ENCODE measurements around the gene MACROD1. TPM values are rescaled to one million over a fixed set of nuclear protein-coding genes. Genes with fewer than 3 reads are reported as not detected.

The MACROD1 gene
- total and polyA plus RNA-seq, 7 donors, result 147 to 281 (median 180) TPM

GRCh38 chr11:64089027-64089360 lies 76.9 kb downstream of the MACROD1 start:
- Histone ChIP-seq H3K4me3 (no peak overlapping the region), H3K4me1 (peaks cover 57% of the 10 kb centered on the region), H3K36me3 (ENCODE audit: insufficient read depth in 1 of 2, low read depth in 1 of 2) (no peaks in the 10 kb centered on the region), H3K27ac (no peak overlapping the region), H3K9me3 (no peaks in the 10 kb centered on the region), H3K27me3 (ENCODE audit: insufficient read depth in 3 of 3, low read length in 2 of 3) (no peaks in the 10 kb centered on the region)
- intact Hi-C loops (cut with DNase I), result no loop called here
- WGBS, 3 donors, result 76 to 85% (median 84%) methylated on average over 15 of the region's 15 CpGs
- TF ChIP-seq CTCF (IDR thresholded peaks at IDR 0.05), result no peak
- ATAC-seq, result no peak
- no peak for DNase-seq

DNA sequence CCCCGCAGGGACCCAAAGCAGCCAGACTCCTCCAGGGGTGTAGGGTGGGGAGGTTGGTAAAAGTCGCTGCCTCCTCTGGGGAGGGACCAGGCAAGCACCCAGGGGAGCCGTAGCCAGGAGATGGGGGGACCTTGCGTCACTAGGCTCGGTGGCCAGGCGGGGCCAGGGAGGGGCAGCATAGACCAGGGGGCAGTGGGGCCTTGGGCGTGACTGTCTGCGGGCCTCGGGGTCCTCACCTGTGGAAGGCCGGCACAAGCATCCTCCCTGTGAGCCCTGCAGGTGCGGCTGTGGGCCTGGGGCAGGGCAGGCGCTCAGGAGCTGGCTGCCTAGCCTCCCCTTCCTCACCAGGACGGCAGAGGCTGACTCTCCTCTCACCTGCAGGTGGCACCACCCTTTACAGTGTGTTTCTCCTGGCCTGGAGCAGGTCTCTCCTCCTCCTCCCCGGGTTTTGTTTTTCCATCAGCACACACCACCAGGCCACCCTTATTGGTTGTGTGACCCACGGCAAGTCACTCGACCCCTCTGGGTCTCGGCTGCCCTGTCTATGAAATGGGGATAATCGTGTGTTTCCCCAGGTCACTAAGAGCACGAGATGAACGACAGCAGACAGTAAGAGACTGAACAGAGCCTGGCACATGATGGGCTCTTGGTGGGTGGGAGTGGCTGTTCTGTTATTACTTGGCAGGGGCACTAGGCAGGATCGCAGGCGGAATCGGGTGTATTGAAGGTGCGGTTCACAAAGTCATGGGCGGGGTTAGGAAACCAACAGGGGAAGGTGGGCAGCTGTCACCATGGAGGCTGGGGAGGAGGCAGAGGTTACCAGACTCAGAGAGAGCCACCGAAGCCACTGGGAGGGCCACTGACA lies 77.5 kb downstream of the MACROD1 start:
- Histone ChIP-seq H3K4me1 (peaks cover 57% of the 10 kb centered on the region), H3K36me3 (ENCODE audit: insufficient read depth in 1 of 2, low read depth in 1 of 2) (no peaks in the 10 kb centered on the region), H3K27ac (no peak overlapping the region), H3K9me3 (no peaks in the 10 kb centered on the region), H3K27me3 (ENCODE audit: insufficient read depth in 3 of 3, low read length in 2 of 3) (no peaks in the 10 kb centered on the region), H3K4me3 (no peak overlapping the region)
- WGBS, 3 donors, result 84 to 88% (median 86%) methylated on average over 26 of the region's 26 CpGs
- ATAC-seq (peak in 1 of 4 donors; percentile 13), DNase-seq (no peak)
- intact Hi-C loops (cut with DNase I), result no loop called here
- no peak for TF ChIP-seq CTCF (IDR thresholded peaks at IDR 0.05)

DNA sequence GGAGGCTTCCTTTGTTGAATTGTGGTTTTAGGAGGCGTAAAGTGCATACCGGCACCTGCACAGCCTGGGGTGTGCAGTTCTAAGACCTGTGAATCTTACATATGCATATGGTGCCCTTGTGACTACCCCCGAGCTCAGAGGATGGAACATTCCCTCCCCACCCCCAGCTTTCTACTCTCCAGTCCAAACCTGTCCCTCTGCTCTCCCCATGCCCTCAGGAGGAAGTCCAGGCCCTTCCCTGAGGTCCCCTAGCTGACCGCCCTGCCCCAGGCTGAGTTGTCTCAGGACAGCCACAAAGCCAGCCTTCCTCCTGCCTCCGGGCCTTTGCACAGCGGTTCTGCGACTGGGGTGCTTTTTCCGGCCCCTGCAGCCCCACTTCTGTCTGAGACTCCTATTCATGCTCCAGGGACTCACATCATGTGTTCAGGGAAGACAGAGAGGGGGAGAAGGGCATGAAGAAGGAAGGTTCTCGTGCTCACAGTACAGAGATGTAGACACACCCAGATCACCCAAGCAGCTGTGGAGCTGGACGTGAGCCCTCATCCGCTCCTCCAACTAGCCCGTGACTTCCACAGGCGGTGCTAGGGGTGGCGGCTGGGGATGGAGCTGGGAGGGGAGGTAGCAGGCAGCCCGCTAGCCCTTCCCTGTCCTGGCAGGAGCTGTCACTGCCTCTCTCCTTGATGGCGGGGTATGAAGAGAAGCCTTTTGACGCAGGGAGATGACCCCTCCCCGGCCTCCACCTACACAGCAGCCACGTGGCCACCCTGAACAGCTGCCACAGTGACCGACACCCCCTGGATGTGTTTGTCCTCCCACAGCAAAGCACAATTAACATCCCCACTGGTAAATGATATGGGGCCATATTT lies 79.4 kb downstream of the MACROD1 start:
- intact Hi-C loops (cut with DNase I), result no loop called here
- ATAC-seq, result peak; percentile 71 to 87 (median 82)

DNA sequence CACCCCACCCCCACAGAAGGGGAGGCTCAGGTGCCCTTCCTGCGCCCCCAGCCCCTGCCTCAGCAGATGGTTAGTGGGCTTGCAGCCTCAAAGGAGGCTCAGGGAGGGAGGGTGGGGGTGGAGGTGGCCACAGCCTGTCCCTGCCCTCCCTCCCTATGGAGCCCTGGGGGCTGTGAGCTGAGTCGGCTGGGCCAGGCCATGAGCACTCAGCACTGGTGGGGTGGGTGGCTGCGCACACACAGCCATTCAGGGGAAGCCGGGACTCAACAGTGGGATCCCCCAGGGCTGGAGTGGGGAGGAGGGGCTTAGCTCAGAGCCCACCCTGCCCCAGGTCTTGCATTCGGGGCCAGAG lies 80.0 kb downstream of the MACROD1 start:
- ATAC-seq (no peak), DNase-seq (no peak)
- no peaks in the 10 kb centered on the region for H3K27me3 ChIP-seq (ENCODE audit: insufficient read depth in 3 of 3, low read length in 2 of 3)
- H3K9me3 ChIP-seq, result no peaks in the 10 kb centered on the region
- 87 to 93% (median 91%) methylated on average over 5 of the region's 5 CpGs for WGBS, 3 donors
- TF ChIP-seq CTCF (IDR thresholded peaks at IDR 0.05), result no peak
- H3K4me3 ChIP-seq, result no peak overlapping the region
- peaks cover 39% of the 10 kb centered on the region for H3K4me1 ChIP-seq
- no peak overlapping the region for H3K27ac ChIP-seq
- intact Hi-C loops (cut with DNase I), result no loop called here
- H3K36me3 ChIP-seq (ENCODE audit: insufficient read depth in 1 of 2, low read depth in 1 of 2), result no peaks in the 10 kb centered on the region

More for the DNA sequence above, 79.4 kb downstream of the MACROD1 start:
- Histone ChIP-seq H3K27me3 (ENCODE audit: insufficient read depth in 3 of 3, low read length in 2 of 3) (no peaks in the 10 kb centered on the region), H3K27ac (peak overlapping the region; percentile 36), H3K36me3 (ENCODE audit: insufficient read depth in 1 of 2, low read depth in 1 of 2) (no peaks in the 10 kb centered on the region), H3K4me3 (no peak overlapping the region), H3K9me3 (no peaks in the 10 kb centered on the region), H3K4me1 (peaks cover 44% of the 10 kb centered on the region)
- peak; percentile 70 to 90 for DNase-seq
- 37 to 57% (median 41%) methylated on average over 20 of the region's 20 CpGs for WGBS, 3 donors
- TF ChIP-seq CTCF (IDR thresholded peaks at IDR 0.05), result no peak

Data from psoas muscle (tissue), 8 donors.